ENCODE data around the gene FAM83F. TPM values are rescaled to one million over a fixed set of nuclear protein-coding genes. Genes with fewer than 3 reads are reported as not detected.

FAM83F gene
- total and polyA plus RNA-seq, 10 of the 15 experiments (the other 5 are each of a cell fraction or from before 2014, with no cell fraction given): 0.01 to 0.05 (median 0.01) TPM; not detected in 7

DNA sequence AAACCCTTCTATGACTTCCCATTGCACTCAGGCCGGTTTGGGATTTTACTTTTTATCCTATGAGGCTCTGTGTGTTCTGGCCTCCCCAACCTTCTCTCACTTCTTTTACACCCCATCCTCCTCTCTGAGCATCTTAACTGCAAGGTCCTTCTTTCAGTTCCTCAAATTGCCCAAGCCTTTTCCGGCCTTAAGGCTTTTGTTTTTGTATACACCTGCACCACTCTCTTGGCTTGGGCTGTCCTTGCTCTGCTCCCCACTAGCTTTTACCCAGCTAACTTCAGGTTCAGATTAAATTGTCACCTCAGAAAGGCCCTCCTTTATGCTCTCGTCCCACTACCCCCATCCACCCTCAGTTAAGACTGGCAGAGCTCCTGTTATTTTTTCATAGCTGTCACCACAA, 55.5 kb downstream of the FAM83F start (continued):
- TF ChIP-seq, protein P1, sequence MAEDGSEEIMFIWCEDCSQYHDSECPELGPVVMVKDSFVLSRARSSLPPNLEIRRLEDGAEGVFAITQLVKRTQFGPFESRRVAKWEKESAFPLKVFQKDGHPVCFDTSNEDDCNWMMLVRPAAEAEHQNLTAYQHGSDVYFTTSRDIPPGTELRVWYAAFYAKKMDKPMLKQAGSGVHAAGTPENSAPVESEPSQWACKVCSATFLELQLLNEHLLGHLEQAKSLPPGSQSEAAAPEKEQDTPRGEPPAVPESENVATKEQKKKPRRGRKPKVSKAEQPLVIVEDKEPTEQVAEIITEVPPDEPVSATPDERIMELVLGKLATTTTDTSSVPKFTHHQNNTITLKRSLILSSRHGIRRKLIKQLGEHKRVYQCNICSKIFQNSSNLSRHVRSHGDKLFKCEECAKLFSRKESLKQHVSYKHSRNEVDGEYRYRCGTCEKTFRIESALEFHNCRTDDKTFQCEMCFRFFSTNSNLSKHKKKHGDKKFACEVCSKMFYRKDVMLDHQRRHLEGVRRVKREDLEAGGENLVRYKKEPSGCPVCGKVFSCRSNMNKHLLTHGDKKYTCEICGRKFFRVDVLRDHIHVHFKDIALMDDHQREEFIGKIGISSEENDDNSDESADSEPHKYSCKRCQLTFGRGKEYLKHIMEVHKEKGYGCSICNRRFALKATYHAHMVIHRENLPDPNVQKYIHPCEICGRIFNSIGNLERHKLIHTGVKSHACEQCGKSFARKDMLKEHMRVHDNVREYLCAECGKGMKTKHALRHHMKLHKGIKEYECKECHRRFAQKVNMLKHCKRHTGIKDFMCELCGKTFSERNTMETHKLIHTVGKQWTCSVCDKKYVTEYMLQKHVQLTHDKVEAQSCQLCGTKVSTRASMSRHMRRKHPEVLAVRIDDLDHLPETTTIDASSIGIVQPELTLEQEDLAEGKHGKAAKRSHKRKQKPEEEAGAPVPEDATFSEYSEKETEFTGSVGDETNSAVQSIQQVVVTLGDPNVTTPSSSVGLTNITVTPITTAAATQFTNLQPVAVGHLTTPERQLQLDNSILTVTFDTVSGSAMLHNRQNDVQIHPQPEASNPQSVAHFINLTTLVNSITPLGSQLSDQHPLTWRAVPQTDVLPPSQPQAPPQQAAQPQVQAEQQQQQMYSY (CRISPR knock-in tag; IDR thresholded peaks at IDR 0.05): no peak
- TF ChIP-seq NFYB (IDR thresholded peaks at IDR 0.05; ENCODE audit: insufficient read depth, low read depth, low read length): no peak
- TF ChIP-seq ATF7 (IDR thresholded peaks at IDR 0.05; ENCODE audit: low read depth): peak; percentile 53; the same call in 1 of the 2 replicates
- no peak for TF ChIP-seq SMAD1 (IDR thresholded peaks at IDR 0.05; ENCODE audit: low read depth, partially characterized antibody)
- no peak for TF ChIP-seq SIX5 (IDR thresholded peaks at IDR 0.05; ENCODE audit: low read depth, low read length, severe bottlenecking)
- no peak for TF ChIP-seq TARDBP (IDR thresholded peaks at IDR 0.05; ENCODE audit: borderline replicate concordance)
- TF ChIP-seq, protein P2, sequence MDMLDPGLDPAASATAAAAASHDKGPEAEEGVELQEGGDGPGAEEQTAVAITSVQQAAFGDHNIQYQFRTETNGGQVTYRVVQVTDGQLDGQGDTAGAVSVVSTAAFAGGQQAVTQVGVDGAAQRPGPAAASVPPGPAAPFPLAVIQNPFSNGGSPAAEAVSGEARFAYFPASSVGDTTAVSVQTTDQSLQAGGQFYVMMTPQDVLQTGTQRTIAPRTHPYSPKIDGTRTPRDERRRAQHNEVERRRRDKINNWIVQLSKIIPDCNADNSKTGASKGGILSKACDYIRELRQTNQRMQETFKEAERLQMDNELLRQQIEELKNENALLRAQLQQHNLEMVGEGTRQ (IDR thresholded peaks at IDR 0.05; ENCODE audit: borderline replicate concordance, low read depth, low read length): no peak
- TF ChIP-seq CBX5 (IDR thresholded peaks at IDR 0.05; ENCODE audit: low read depth): no peak
- no peak for TF ChIP-seq FOXK2 (IDR thresholded peaks at IDR 0.05)
- TF ChIP-seq, protein P3, sequence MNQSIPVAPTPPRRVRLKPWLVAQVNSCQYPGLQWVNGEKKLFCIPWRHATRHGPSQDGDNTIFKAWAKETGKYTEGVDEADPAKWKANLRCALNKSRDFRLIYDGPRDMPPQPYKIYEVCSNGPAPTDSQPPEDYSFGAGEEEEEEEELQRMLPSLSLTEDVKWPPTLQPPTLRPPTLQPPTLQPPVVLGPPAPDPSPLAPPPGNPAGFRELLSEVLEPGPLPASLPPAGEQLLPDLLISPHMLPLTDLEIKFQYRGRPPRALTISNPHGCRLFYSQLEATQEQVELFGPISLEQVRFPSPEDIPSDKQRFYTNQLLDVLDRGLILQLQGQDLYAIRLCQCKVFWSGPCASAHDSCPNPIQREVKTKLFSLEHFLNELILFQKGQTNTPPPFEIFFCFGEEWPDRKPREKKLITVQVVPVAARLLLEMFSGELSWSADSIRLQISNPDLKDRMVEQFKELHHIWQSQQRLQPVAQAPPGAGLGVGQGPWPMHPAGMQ (IDR thresholded peaks at IDR 0.05; ENCODE audit: borderline replicate concordance): no peak
- TF ChIP-seq, protein P4, sequence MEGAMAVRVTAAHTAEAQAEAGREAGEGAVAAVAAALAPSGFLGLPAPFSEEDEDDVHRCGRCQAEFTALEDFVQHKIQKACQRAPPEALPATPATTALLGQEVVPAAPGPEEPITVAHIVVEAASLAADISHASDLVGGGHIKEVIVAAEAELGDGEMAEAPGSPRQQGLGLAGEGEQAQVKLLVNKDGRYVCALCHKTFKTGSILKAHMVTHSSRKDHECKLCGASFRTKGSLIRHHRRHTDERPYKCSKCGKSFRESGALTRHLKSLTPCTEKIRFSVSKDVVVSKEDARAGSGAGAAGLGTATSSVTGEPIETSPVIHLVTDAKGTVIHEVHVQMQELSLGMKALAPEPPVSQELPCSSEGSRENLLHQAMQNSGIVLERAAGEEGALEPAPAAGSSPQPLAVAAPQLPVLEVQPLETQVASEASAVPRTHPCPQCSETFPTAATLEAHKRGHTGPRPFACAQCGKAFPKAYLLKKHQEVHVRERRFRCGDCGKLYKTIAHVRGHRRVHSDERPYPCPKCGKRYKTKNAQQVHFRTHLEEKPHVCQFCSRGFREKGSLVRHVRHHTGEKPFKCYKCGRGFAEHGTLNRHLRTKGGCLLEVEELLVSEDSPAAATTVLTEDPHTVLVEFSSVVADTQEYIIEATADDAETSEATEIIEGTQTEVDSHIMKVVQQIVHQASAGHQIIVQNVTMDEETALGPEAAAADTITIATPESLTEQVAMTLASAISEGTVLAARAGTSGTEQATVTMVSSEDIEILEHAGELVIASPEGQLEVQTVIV (IDR thresholded peaks at IDR 0.05; ENCODE audit: borderline replicate concordance, partially characterized antibody): no peak
- no peak for TF ChIP-seq BMI1 (IDR thresholded peaks at IDR 0.05; ENCODE audit: borderline replicate concordance)
- peak in 1 of 2 experiments; percentile 40; a peak in 1 of 4 replicates for TF ChIP-seq ETV6 (conservative IDR thresholded peaks at IDR 0.05 in 1 of 2, IDR thresholded peaks at IDR 0.05 in 1 of 2; ENCODE audit: borderline replicate concordance in 1 of 2, low read depth in 1 of 2)
- peak; percentile 60; the same call in 1 of the 2 replicates for TF ChIP-seq TCF12 (IDR thresholded peaks at IDR 0.05; ENCODE audit: low read depth, low read length)
- no peak for TF ChIP-seq SREBF2 (IDR thresholded peaks at IDR 0.05; ENCODE audit: low read length)
- TF ChIP-seq EP300 (IDR thresholded peaks at IDR 0.05; ENCODE audit: borderline replicate concordance in 1 of 2, control insufficient read depth in 1 of 2, low read depth in 2 of 2, low read length in 2 of 2): peak; percentile 57 to 87; a peak in 3 of 4 replicates
- TF ChIP-seq CHD2 (IDR thresholded peaks at IDR 0.05; ENCODE audit: borderline replicate concordance, low read depth, low read length): peak; percentile 68
- TF ChIP-seq MEF2A (IDR thresholded peaks at IDR 0.05; ENCODE audit: insufficient read depth, low read depth, low read length): no peak
- TF ChIP-seq, protein P5, sequence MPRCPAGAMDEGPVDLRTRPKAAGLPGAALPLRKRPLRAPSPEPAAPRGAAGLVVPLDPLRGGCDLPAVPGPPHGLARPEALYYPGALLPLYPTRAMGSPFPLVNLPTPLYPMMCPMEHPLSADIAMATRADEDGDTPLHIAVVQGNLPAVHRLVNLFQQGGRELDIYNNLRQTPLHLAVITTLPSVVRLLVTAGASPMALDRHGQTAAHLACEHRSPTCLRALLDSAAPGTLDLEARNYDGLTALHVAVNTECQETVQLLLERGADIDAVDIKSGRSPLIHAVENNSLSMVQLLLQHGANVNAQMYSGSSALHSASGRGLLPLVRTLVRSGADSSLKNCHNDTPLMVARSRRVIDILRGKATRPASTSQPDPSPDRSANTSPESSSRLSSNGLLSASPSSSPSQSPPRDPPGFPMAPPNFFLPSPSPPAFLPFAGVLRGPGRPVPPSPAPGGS (IDR thresholded peaks at IDR 0.05; ENCODE audit: borderline replicate concordance, insufficient read depth, low read depth, low read length, poor library complexity, severe bottlenecking): no peak
- no peak for TF ChIP-seq GABPA (IDR thresholded peaks at IDR 0.05; ENCODE audit: low read depth)

Measured in GM12878 (cell line).